GM20431 (cell line): Measurements from ENCODE around the gene MAST2.
"Not testable (repeated sequence)": the region's sequence is repeated elsewhere in the genome, so short reads cannot be mapped to it uniquely, and the experiment has no call there.

Experiments
- in situ Hi-C: fragments of 300-500 bp; cut with MseI, MboI; formaldehyde crosslinking; loops from one replicate; pipeline ENCODE4 v1.15.0; 2020; ENCODE audit warnings: low sequenced_read_pairs; ENCODE audit not compliant: unreplicated experiment

The MAST2 gene

DNA sequence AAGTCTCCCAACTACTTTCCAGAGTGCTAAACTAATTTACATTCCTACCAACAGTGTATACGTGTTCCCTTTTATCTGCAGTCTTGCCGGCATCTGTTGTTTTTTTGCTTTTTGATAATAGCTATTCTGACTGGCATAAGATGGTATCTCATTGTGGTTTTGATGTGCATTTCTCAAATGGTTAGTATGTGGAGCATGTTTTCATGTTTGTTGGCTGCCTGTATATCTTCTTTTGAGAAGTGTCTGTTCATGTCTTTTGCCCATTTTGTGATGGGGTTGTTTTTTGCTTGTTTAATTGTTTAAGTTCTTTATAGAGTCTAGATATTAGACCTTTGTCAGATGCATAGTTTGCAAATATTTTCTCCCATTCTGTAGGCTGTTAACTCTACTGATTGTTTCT, 46.6 kb downstream of the MAST2 start:
- in situ Hi-C loops: no loop called here

DNA sequence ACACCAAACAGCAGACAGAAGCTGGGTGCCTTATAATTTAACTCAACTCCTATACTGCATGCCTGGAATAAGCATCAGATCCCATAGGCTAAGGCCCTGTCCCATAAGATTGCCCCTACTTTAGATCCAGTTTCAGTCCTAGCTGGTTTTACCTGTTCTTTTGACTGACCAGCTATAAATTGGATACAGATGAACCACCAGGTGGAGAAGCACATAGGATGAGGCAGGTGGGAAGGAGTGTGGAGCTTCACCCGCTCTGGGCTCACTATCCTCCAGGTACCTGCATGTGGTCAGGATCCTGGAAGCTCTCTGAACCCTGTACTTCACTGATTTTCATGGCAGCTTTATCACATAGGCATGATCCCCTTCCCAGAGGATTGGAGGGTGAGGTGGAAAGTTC, 51.3 kb downstream of the MAST2 start:
- in situ Hi-C loops: no loop called here

DNA sequence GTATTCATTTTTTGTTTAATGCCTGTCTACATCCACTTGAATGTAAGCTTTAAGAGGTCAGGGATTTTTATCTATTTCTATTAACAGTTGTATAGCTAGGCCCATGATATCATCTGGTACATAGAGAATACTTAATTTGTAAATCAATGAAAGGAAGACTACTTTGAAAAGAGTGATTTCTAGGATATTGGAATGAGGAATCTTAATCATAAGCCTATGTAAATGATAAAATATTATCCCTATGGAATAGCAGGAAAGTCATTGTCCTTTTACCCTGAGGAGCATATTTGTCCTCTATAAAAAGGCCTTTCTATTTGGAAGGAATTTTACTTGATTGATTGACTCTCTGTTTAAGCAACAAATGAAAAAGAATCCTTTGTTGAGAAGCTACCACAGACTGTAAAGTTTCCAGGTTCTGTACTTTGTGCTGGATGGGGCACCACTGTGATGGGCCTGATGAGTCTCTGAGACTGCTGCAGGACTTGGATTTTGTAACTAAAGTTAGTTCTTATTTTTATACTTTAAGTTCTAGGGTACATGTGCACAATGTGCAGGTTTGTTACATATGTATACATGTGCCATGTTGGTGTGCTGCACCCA, 53.8 kb downstream of the MAST2 start:
- in situ Hi-C loops: no loop called here

DNA sequence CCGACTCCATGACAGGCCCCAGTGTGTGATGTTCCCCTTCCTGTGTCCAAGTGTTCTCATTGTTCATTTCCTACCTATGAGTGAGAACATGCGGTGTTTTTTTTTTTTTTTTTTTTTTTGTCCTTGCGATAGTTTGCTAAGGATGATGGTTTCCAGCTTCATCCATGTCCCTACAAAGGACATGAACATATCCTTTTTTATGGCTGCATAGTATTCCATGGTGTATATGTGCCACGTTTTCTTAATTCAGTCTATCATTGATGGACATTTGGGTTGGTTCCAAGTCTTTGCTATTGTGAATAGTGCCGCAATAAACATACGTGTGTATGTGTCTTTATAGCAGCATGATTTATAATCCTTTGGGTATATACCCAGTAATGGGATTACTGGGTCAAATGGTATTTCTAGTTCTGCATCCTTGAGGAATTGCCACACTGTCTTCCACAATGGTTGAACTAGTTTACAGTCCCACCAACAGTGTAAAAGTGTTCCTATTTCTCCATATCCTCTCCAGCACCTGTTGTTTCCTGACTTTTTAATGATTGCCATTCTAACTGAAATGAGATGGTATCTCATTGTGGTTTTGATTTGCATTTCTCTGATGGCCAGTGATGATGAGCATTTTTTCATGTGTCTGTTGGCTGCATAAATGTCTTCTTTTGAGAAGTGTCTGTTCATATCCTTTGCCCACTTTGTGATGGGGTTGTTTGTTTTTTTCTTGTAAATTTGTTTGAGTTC, 54.5 kb downstream of the MAST2 start:
- in situ Hi-C loops: not testable (repeated sequence)

DNA sequence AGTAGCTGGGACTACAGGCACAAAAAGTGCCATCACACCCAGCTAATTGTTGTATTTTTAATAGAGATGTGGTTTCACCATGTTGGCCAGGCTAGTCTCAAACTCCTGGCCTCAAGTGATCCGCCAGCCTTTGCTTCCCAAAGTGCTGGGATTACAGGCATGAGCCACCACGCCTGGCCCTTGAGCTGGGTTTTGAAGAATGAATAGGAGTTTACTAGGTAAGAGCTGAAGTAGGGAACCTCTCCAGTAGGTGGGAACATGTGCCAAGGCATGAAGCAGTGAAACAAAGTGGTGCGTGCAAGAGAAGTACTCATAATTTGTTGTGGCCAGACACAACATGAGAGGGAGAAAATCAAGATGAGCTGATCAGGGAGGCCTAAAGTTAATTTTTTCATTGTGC, 55.8 kb downstream of the MAST2 start:
- in situ Hi-C loops: no loop called here

DNA sequence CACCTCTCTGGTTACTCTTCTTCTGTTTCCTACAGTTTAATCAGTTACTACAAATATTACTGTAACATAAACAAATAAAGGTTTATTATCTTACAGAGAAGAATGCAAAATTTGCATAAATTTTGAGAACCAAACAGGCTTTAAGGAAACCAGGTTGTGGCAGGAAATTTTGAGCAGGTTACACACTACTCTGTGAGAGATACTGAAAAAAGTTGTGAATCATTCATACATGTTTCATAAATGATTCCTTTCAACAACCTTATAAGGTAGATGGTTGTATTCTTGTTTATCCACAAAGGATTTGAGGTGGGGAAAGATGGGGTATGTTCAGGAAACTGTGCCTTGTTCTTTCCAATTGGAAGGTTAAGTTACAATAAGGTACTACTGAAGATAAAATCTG, 58.6 kb downstream of the MAST2 start:
- in situ Hi-C loops: no loop called here

DNA sequence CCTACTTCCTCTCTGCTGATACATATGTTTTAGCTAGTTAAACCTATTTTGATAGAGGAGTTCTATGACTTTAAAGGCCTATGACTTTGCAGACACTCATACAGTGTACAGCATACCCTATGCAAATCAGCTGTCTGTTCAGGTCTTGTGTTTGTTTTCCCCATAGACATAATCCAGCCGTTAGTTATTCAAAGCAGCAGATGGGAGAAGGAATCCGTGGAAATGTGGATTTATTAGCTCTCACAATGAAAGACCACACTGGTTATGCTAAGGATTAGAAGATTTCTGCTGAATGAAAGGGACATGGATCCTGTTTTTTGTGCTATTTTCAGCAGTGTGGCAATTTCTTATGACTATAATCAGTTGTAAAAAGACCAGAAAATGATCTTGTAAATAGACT, 59.8 kb downstream of the MAST2 start:
- in situ Hi-C loops: no loop called here

DNA sequence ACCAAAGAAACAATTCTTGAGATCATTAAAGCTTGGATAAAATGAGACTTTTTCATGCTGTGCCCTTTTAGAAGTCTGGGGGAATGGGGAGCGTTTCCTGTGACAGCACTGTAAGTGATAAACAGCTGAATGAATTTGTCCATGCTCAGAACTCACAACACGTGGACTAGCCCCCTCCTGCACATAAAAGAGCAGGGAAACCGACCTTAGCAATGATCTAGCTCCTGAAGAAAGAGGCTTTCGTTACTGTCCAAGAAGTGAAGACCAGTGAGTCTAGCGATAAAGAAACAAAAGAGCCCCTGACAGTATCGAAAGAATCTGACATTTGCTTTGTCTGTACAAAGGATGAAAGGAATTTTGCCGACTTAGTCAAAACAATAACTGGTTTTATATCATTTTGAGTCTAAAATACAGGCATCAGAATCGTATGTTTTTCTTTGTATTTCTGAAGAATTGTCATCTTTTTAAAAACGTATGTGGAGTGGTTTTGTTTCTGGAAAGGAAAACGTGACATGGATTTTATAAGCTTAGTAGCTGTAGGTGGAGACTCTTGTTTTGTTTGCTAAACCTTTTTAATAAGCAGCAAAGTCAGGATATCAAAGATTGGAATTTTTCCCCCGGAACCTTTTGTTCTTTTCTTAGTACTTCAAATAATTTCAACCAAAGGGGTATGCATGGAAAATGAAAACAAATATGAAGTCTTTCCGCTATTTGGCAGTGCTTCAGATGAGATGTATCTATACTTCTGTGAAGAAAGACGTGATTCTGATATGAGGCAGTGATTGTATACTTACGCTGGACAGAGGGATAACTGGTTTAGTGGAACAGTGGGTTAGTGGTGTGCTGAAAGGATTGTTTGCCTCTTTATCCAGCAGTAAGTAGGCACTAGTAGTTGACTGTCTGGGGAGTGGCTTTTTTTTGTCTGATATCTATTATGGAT, 61.0 kb downstream of the MAST2 start:
- in situ Hi-C loops: no loop called here

DNA sequence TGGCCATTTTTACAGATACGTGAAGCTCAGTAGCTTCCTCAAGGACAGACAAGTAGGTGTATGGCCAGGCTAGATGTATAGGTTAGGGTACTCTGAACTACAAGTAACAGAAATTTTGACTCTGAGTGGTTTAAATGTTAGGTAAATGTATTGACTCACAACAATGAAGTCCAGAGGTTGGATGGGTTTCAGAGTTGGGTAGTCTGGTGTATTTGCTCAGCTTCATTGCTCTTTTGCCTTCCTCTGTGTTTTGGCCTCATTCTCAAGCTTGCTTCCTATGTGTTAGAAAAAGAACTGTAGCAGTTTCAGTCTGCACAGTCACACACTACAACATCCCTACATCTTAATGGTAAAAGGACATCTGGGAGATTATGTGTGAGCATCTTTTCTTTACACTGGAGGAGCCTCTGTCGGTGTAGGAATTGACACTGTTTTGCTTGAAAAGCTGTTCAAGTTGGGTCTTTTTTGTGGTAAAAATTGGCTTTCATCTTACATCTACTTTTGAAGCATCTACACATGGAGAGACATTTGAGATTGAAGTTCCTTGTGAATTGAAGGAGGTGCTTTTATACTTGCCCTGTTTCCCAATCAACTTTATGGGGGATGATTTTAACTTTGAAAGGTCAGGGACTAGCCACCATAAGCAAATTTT, 64.4 kb downstream of the MAST2 start:
- in situ Hi-C loops: no loop called here

DNA sequence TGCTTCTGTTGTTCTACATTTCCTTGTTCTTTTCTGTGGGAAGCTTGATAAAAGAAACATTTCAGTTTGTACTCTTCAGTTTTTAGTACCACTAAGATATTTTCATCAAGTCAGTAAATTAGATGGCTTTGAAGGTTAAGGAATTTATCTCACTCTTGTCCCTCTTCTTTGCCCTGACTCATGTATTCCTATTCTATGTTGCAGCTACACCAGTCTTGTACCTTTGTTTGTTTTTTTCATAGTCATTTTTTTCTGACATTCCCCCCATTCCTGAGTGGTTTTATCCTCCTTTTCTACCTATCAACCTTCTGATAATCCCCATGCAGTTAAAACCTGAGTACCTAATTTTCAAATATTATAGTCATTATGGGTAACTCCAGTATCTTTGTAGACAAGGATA, 65.4 kb downstream of the MAST2 start:
- in situ Hi-C loops: no loop called here

DNA sequence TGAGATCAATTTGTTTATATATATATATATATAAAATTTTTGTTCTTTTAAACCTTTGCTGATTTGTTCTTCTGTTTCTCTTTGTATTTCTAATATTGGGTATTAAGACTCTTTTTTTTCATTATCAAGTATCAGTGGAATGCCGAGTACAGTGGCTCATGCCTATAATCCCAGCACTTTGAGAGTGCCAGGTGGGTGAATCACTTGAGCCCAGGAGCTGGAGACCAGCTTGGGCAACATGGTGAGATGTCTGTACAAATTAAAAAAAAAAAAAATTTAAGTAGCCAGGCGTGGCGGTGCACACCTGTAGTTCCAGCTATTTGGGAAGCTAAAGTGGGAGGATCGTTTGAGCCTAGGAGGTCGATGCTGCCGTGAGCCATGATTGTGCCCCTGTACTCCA, 67.1 kb downstream of the MAST2 start:
- in situ Hi-C loops: no loop called here

DNA sequence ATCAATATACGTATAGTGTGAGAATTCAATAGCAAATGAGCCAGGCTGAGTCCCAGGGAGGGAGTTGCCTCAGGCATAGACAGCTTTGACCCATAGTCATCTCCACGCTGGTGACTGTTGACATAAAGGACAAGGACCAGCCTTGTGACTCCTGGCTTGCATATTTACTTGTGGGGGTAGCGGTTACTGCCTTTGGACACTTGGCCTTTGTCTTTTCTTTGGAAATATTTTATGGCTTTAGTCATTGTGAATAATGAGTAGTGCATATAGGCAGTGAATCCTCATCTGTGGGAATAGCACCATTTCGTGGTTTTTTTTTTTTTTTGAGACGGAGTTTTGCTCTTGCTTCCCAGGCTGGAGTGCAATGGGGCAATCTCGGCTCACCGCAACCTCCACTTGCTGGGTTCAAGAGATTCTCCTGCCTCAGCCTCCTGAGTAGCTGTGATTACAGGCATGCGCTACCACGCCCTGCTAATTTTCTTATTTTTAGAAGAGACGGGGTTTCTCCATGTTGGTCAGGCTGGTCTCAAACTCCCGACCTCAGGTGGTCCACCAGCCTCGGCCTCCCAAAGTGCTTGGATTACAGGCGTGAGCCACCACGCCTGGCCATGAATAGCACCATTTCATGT, 68.9 kb downstream of the MAST2 start:
- in situ Hi-C loops: not testable (repeated sequence)

DNA sequence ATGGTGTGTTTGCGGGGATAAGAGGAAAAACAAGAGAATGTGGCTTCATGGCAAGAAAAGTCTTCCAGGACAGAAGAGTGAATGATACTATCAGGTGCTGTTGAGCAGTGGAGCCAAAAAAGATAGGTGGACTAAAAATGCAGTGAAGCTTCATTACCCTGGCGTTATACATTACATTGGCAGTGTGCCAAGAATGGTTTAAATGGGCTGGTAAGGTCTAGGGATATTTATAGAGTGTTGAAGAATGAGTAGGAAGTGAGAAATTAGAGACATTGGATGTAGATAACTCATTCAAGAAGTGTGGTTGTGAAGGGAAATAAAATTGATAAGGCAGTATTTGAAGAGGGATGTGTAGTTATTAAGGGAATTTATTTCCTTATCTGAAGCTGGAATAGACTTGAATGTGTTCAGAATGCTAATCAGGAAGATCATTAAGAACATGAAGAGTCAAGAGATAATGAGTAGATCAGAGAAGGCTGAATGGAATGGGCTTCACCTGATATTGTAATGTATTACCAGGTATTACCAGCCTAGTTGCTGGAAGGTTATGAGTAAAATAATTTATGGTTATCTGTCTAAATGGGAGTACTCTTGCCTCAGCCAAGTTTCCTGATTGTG, 72.7 kb downstream of the MAST2 start:
- in situ Hi-C loops: no loop called here

DNA sequence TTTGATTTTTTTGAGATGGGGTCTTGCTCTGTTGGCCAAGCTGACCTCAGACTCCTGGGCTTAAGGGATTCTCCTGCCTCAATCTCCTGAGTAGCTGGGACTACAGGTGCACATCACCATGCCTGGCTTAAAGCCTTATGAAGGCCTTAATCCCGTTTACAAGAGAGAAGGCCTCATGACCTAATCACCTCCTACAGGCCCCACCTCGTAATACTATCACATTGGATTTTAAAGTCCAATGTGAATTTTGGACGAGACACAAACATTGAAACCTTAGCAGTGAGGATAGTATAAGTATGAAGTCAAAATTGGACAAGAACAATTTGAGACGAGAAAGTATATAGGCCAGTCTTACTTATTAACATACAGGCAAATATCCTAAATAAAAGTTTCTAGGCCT, 73.9 kb downstream of the MAST2 start:
- in situ Hi-C loops: no loop called here

DNA sequence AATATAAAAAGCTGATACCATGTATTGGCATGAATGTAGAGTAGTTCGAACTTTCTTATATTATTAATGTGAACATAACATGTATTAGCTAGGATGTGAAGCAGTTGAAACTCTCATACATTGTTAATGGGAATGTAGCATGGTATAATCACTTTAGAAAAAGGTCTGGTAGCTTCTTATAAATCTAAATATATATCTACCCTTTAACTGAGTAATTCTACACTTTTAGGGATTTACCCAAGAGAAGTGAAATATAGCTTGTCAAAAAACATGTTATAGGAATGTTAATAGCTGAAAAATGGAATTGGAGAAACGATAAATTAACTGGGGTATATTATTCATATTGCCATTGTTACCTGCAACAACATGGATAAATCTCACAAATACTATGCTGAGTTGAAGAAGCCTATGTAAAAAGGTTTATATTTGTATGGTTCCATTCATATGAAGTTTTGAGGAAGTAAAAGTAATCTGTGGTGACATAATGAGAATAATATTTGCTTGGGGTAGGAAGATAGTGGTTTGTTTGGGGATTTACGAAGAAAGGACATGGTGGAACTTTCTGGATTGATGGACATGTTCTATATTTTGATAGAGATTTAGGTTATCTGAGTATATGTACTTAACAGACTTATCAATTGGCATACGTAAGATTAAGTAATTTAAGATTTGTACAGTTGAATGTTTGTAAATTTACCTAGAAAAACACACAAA, 76.6 kb downstream of the MAST2 start:
- in situ Hi-C loops: no loop called here

DNA sequence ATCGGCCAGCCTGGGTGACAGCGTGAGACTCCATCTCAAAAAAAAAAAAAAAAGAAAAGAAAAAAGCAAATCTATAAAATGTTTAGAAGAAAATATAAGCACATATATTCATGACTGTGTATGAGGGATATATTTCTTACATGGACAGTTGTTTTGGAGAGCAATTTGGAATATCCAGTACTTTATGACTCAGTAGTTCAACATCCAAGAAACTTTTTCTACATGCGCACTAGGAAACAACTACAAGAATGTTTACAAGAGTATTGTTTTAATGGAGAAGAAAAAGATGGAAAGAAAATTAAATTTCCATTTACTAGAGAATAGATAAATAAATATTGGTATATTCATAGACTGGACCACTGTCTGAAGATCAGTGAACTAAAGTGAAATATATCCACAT, 77.5 kb downstream of the MAST2 start:
- in situ Hi-C loops: no loop called here

DNA sequence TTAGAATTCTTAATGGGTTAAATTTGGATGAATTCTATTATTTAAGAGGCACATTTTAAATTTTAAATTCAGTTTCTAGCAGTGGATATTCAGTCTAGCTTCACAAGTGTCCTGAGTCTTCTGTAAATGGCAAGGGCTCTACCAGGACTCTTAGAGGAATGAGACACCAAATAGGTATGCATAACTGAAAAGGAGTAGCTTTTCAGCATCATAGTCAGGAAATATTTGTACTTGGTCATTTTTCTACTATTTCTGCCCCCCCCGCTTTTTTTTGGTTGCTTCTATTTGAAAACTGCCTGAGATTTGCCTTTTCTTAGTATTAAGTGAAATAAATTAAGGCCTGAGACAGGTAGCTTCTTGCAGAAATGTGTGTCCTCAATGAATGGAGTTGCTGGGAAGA, 80.2 kb downstream of the MAST2 start:
- in situ Hi-C loops: no loop called here

DNA sequence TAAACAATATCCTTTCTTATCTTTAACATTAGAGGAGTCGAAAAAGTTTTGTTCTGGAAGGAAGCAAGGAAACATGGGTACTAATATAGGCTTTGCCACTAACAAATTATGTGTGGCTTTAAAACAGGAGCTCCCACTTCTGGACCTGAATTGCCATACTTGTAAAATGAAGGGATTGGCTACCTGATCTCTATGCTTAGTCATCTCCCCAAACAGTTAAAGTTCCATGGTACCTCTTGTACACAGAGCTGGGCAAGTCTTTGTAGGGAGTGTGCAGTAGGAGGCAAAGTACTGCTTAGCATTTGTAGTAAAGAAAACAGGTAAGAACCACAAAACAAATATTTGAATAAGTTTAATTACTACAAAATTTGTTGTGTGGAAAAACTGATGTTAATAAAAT, 81.3 kb downstream of the MAST2 start:
- in situ Hi-C loops: no loop called here

DNA sequence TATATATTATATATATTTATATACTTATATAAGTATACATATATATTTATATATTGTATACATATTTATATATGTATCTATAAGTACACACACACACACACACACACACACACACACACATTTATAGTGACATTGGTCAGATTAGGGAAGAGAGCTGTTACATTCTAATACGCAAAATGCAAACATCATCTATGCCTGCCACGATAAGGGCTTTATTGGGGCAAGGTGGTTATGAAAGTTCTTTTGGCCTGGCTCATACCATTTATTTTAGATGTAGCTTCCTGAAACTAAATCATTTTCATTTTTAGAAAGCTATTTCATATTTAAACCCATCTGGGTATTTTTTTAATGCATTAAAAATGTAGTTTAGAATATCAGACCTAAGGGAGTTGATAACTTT, 82.8 kb downstream of the MAST2 start:
- in situ Hi-C loops: no loop called here
